ENCODE results near the gene CEBPG.

DNA sequence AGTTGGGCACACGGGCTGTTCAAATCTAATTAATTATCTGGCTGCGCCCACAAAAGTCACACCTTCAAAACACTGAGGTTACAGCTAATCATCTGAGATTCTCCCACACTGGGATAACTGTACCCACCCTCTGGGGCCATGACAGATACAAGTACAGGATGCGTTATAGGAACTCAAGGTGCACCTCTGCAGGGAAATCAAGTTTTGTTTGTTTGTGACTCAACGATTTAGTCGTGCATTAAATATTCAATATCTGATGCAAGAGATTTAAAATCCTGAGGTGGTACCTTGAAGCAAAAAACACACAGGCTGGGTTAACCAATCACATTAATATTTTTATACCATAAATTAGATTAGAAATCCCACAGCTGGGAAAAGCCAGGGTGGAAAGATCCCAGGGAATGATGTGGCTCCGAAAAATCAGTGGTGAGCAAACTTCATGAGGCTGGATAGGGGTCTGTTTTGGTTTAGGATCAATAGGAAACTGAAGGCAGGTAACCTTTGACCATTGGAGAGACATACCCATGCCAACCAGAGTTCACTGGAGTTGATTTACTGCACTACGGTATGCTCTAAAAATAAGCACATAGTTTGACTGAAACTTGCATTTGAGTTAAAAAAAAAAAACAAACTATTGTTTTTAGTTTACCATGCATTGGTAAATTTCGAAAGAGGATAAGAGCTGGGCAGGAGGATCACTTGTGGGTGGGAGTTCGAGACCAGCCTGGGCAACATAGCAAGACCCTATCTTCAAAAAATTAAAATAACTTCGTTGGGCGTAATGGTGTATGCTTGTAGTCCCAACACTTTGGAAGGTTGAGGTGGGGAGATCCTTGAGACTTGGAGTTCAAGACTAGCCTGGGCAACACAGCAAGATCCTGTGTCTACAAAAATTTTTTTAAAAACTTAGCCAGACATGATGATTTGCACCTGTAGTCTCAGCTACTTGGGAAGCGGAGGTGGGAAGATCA is 23.9 kb upstream of the CEBPG start:
- TF ChIP-seq, protein P1, sequence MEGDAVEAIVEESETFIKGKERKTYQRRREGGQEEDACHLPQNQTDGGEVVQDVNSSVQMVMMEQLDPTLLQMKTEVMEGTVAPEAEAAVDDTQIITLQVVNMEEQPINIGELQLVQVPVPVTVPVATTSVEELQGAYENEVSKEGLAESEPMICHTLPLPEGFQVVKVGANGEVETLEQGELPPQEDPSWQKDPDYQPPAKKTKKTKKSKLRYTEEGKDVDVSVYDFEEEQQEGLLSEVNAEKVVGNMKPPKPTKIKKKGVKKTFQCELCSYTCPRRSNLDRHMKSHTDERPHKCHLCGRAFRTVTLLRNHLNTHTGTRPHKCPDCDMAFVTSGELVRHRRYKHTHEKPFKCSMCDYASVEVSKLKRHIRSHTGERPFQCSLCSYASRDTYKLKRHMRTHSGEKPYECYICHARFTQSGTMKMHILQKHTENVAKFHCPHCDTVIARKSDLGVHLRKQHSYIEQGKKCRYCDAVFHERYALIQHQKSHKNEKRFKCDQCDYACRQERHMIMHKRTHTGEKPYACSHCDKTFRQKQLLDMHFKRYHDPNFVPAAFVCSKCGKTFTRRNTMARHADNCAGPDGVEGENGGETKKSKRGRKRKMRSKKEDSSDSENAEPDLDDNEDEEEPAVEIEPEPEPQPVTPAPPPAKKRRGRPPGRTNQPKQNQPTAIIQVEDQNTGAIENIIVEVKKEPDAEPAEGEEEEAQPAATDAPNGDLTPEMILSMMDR (IDR thresholded peaks at IDR 0.05) = no peak
- TF ChIP-seq POLR2A (IDR thresholded peaks at IDR 0.05) (no peak), POLR2AphosphoS5 (IDR thresholded peaks at IDR 0.05) (no peak)
